ENCODE data around the gene ATF6B. TPM values are rescaled to one million over a fixed set of nuclear protein-coding genes. Genes with fewer than 3 reads are reported as not detected.

ATF6B gene
- total RNA-seq, 2 donors from 2014 or later, result 83.3 to 131 TPM

DNA sequence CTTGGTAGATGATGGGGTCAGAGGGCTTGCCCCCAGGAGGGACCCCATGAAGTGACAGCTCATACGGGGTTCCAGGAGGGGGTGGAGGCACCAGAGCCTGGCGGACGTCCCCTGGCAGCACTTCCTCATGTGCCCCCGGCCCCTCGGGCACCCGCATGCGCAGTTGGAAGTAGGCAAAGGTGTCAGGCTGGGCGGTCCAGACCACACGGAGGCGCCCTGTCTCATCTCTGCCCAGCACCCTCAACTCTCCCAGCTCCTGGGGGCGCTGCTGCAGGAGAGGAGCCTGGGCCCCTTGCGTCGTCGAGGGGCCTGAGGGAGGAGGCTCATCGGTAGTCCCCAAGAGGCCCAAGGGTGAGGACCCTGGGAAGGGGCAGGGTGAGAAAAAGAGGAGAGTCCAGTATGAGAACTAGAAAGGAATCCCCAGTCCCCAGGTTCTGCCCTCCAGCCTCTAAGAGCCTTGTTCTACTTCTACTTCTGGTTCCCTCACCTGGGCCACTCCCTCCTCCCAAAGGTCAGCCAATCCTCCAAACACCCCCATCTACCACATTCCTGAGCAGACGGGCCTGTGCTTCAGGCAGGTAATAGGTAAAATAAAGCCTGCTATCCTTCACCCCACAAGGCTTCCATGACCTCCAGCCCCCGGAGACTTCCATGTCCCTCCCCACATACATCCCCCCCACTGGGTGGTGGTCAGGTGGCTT, 42.1 kb downstream of the ATF6B start:
- Histone ChIP-seq H3K27me3 (no peaks in the 10 kb centered on the region), H3K4me1 (peaks cover 5% of the 10 kb centered on the region), H3K9me3 (no peaks in the 10 kb centered on the region), H3K27ac (no peak overlapping the region), H3K4me3 (no peak overlapping the region), H3K9ac (ENCODE audit: low read depth in 2 of 2, low read length in 2 of 2) (no peak overlapping the region), H3K36me3 (no peaks in the 10 kb centered on the region)
- DNase-seq, result no peak
- TF ChIP-seq, protein P1, sequence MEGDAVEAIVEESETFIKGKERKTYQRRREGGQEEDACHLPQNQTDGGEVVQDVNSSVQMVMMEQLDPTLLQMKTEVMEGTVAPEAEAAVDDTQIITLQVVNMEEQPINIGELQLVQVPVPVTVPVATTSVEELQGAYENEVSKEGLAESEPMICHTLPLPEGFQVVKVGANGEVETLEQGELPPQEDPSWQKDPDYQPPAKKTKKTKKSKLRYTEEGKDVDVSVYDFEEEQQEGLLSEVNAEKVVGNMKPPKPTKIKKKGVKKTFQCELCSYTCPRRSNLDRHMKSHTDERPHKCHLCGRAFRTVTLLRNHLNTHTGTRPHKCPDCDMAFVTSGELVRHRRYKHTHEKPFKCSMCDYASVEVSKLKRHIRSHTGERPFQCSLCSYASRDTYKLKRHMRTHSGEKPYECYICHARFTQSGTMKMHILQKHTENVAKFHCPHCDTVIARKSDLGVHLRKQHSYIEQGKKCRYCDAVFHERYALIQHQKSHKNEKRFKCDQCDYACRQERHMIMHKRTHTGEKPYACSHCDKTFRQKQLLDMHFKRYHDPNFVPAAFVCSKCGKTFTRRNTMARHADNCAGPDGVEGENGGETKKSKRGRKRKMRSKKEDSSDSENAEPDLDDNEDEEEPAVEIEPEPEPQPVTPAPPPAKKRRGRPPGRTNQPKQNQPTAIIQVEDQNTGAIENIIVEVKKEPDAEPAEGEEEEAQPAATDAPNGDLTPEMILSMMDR (IDR thresholded peaks at IDR 0.05), result no peak
- intact Hi-C loops (cut with DNase I), result no loop called here

DNA sequence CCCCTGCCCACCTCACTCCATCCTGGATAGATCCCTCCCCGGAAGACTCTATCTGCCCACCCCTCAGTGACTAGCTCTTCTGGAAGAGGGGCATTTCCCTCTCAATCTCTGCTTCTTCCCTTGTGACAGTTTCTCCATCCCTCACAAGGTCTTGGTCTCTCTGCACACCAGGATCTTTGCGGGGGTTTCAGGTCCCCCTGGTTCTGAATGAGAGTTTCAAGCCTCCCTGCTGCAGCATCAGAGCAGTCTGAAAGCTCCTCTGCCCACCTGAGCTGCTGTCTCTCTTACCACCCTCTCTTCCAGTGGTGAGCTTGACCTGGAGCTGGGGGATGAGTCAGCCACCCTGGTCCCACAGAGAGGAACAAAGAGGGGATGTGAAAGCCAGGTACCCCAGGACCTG, 43.3 kb downstream of the ATF6B start:
- DNase-seq, result no peak
- H3K36me3 ChIP-seq, result no peaks in the 10 kb centered on the region
- no peak overlapping the region for H3K27ac ChIP-seq
- H3K4me3 ChIP-seq, result no peak overlapping the region
- intact Hi-C loops (cut with DNase I), result no loop called here
- H3K27me3 ChIP-seq, result no peaks in the 10 kb centered on the region
- peaks cover 5% of the 10 kb centered on the region for H3K4me1 ChIP-seq
- TF ChIP-seq, protein P1 (IDR thresholded peaks at IDR 0.05), result no peak
- H3K9me3 ChIP-seq, result no peaks in the 10 kb centered on the region
- no peak overlapping the region for H3K9ac ChIP-seq (ENCODE audit: low read depth in 2 of 2, low read length in 2 of 2)

DNA sequence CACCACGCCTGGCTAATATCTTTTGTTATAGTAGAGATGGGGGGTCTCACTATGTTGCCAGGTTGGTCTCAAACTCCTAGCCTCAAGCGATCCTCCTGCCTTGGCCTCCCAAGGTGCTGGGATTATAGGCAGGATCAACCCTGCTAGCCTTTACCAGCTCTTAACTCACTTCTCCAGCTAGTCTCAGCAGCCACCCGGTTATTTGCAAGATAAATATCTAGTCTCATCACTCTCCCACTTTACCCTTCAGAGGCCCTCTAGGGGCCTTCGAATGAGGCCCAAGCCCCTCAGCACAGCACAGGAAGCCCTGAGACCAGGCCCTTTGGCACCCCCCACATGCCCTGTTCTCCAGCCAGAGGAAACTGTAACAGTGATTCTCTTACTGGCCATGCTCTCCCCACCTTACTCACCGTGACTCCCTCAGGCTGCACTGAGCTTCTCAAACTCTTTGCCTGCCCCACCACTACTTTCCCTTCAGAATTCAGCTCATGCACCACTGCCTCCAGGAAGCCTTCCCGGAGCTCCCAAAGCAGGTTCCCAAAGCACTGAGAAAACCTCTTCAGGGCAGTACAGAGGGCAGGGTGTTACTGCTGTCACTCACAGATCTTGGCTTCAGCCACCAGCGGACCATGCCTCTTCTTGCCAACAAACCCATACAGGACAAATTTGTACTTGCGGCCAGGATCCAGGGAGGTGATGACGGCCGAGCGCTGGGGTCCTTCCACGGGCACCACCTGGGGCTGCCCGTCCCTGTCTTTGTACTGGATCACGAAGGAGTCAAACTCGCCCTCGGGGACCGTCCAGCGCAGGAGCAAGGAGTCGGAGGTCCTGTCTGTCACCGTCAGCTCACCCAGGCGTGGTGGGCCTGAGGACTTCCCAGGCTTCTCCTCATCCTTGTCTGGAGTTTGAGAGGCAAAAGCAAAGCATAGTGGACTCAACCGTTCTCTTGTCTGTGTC, 44.0 kb downstream of the ATF6B start:
- Histone ChIP-seq H3K9me3 (no peaks in the 10 kb centered on the region), H3K9ac (ENCODE audit: low read depth in 2 of 2, low read length in 2 of 2) (no peak overlapping the region), H3K36me3 (no peaks in the 10 kb centered on the region), H3K27ac (no peak overlapping the region), H3K4me3 (no peak overlapping the region), H3K27me3 (no peaks in the 10 kb centered on the region), H3K4me1 (peaks cover 5% of the 10 kb centered on the region)
- DNase-seq, result no peak
- TF ChIP-seq, protein P1 (IDR thresholded peaks at IDR 0.05), result no peak
- intact Hi-C loops (cut with DNase I), result no loop called here

DNA sequence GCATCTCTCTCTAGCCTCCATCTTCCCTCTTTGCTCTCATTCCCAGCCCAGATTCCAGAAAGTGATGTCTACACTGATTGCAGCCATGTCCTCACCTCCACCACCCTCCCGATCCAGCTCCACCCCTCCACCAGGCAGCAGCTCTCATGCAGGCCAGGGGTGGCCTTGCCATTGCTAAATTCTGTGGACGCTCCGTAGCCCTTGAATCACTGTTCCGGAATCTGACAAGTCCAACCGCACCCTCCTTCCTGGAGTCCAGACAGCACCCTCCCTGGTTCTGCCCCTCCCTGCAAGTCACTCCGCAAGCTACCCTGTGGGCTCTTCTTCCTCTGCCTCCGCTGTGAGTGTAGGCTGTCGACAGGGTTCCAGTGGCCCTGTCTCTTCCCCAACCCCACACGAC, 45.1 kb downstream of the ATF6B start:
- Histone ChIP-seq H3K36me3 (no peaks in the 10 kb centered on the region), H3K4me1 (peaks cover 5% of the 10 kb centered on the region), H3K9ac (ENCODE audit: low read depth in 2 of 2, low read length in 2 of 2) (no peak overlapping the region), H3K27ac (no peak overlapping the region), H3K27me3 (no peaks in the 10 kb centered on the region), H3K9me3 (no peaks in the 10 kb centered on the region), H3K4me3 (no peak overlapping the region)
- intact Hi-C loops (cut with DNase I), result no loop called here
- TF ChIP-seq, protein P1 (IDR thresholded peaks at IDR 0.05), result no peak
- no peak for DNase-seq

DNA sequence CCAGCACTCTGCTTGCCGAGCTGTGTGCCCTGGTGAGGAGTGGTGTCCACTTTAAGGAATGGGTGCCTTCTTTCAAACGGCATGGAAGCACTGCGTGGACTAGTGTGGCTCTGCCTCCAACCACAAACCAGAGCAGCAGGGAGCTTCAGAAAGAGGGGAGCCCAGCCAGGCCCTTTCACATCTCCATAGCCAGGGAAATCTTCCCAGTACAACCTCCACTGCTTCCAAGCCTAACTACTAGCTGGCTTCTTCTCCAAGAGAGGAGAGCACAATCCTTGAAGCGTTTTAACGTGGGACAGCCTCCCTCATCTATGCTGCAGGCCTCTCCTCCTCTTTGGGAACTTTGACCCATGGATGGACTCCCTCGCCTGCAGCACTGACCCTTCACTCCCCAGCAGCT, 45.6 kb downstream of the ATF6B start:
- Histone ChIP-seq H3K4me3 (no peak overlapping the region), H3K27ac (no peak overlapping the region), H3K27me3 (no peaks in the 10 kb centered on the region), H3K9ac (ENCODE audit: low read depth in 2 of 2, low read length in 2 of 2) (no peak overlapping the region), H3K9me3 (no peaks in the 10 kb centered on the region), H3K36me3 (no peaks in the 10 kb centered on the region), H3K4me1 (peaks cover 5% of the 10 kb centered on the region)
- intact Hi-C loops (cut with DNase I), result no loop called here
- TF ChIP-seq, protein P1 (IDR thresholded peaks at IDR 0.05), result no peak
- DNase-seq, result no peak

Measured in colonic mucosa (tissue), 4 donors.